Right lobe of liver (tissue), 4 donors: ENCODE data around the gene BRINP3.

Source experiments
- POLR2A ChIP-seq: fragments of 450-650 bp; IDR thresholded peaks from one replicate; pipeline ENCODE4 v1.6.1; 2017; ENCODE audit warnings: antibody characterized with exemption, mild to moderate bottlenecking
- TF ChIP-seq, protein P1 (sequence below), 4 donors: fragments of 200-600 bp in 3 of 4; fragments of 450-650 bp in 1 of 4; IDR thresholded peaks; one replicate each; pipeline versions ENCODE4 v1.5.1 to v1.8.0; 2016 to 2022; ENCODE audit warnings: antibody characterized with exemption in 4 of 4, mild to moderate bottlenecking in 2 of 4
- donor health status: DM: no; HTN: no; CAD: no.
- donor health status: DM: no; HTN: no; CAD: no.
- donor health status: DM: no; HTN: yes; CAD: no.

GRCh38 chr1:190439447-190439846 is 38.2 kb downstream of the BRINP3 start:
- no peak for TF ChIP-seq POLR2A
- TF ChIP-seq, protein P1, sequence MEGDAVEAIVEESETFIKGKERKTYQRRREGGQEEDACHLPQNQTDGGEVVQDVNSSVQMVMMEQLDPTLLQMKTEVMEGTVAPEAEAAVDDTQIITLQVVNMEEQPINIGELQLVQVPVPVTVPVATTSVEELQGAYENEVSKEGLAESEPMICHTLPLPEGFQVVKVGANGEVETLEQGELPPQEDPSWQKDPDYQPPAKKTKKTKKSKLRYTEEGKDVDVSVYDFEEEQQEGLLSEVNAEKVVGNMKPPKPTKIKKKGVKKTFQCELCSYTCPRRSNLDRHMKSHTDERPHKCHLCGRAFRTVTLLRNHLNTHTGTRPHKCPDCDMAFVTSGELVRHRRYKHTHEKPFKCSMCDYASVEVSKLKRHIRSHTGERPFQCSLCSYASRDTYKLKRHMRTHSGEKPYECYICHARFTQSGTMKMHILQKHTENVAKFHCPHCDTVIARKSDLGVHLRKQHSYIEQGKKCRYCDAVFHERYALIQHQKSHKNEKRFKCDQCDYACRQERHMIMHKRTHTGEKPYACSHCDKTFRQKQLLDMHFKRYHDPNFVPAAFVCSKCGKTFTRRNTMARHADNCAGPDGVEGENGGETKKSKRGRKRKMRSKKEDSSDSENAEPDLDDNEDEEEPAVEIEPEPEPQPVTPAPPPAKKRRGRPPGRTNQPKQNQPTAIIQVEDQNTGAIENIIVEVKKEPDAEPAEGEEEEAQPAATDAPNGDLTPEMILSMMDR (IDR thresholded peaks at IDR 0.05): no peak
